ENCODE measurements around the gene CCDC112.

GRCh38 chr5:115296124-115297022 is at the start of gene CCDC112:
- no peak for TF ChIP-seq SP1 (IDR thresholded peaks at IDR 0.05)
- no peak for TF ChIP-seq FOXK2 (IDR thresholded peaks at IDR 0.05)
- no peak for TF ChIP-seq ELF4 (IDR thresholded peaks at IDR 0.05)
- no peak for TF ChIP-seq NFRKB (IDR thresholded peaks at IDR 0.05)
- no peak for TF ChIP-seq BHLHE40 (IDR thresholded peaks at IDR 0.05; ENCODE audit: borderline replicate concordance)
- TF ChIP-seq SUZ12 (IDR thresholded peaks at IDR 0.05): no peak
- TF ChIP-seq FOXM1 (IDR thresholded peaks at IDR 0.05; ENCODE audit: borderline replicate concordance): no peak
- no peak for TF ChIP-seq ZNF384 (IDR thresholded peaks at IDR 0.05)
- no peak for TF ChIP-seq TARDBP (IDR thresholded peaks at IDR 0.05)
- TF ChIP-seq LEF1 (IDR thresholded peaks at IDR 0.05; ENCODE audit: borderline replicate concordance): no peak

All from HEK293T (cell line).